Adipocyte (in vitro differentiated cells): ENCODE measurements around the gene MGLL.

Experiments used
- DNase-seq: peaks from one replicate; pipeline ENCODE4 v3.0.0-alpha.2; 2015; ENCODE audit warnings: low read depth
- H3K27me3 ChIP-seq: replicated peaks from 2 replicates; pipeline ENCODE4 v1.7.0; 2013; ENCODE audit warnings: mild to moderate bottlenecking, low read length, moderate library complexity; ENCODE audit not compliant: control insufficient read depth, insufficient read depth
- H3K36me3 ChIP-seq: 2 replicates; pipeline ENCODE4 v1.7.0; 2013; ENCODE audit warnings: low read length, mild to moderate bottlenecking, moderate library complexity; ENCODE audit not compliant: control insufficient read depth, insufficient read depth, severe bottlenecking
- H3K4me1 ChIP-seq: 2 replicates; pipeline ENCODE4 v1.7.0; 2013; ENCODE audit warnings: mild to moderate bottlenecking, low read length, moderate library complexity; ENCODE audit not compliant: control insufficient read depth, insufficient read depth
- H3K4me3 ChIP-seq: 2 replicates; pipeline ENCODE4 v1.7.0; 2013; ENCODE audit warnings: mild to moderate bottlenecking, low read length, moderate library complexity
- H3K9ac ChIP-seq: 2 replicates; pipeline ENCODE4 v1.7.0; 2013; ENCODE audit warnings: mild to moderate bottlenecking, low read length, moderate library complexity
- H3K9me3 ChIP-seq: 2 replicates; pipeline ENCODE4 v1.7.0; 2013; ENCODE audit warnings: mild to moderate bottlenecking, low read length, moderate library complexity; ENCODE audit not compliant: control insufficient read depth

The MGLL gene

GRCh38 chr3:127734181-127734720, 88.1 kb downstream of the MGLL start:
- peak overlapping the region; percentile 25 for H3K4me3 ChIP-seq
- peaks cover 76% of the 10 kb centered on the region for H3K4me1 ChIP-seq
- no peaks in the 10 kb centered on the region for H3K27me3 ChIP-seq
- DNase-seq: no peak
- H3K36me3 ChIP-seq: no peaks in the 10 kb centered on the region
- no peaks in the 10 kb centered on the region for H3K9me3 ChIP-seq
- H3K9ac ChIP-seq: peak overlapping the region; percentile 22

GRCh38 chr3:127733781-127734180, 88.5 kb downstream of the MGLL start:
- Histone ChIP-seq H3K27me3 (no peaks in the 10 kb centered on the region), H3K36me3 (no peaks in the 10 kb centered on the region), H3K9ac (no peak overlapping the region), H3K4me1 (peaks cover 73% of the 10 kb centered on the region), H3K9me3 (no peaks in the 10 kb centered on the region), H3K4me3 (no peak overlapping the region)
- DNase-seq: no peak

- Histone ChIP-seq H3K4me1 (peaks cover 64% of the 10 kb centered on the region), H3K36me3 (no peaks in the 10 kb centered on the region), H3K9ac (no peak overlapping the region), H3K4me3 (no peak overlapping the region), H3K9me3 (no peaks in the 10 kb centered on the region), H3K27me3 (no peaks in the 10 kb centered on the region)
- DNase-seq: no peak
These were observed 89.4 kb downstream of the MGLL start for GRCh38 chr3:127732879-127733350.

GRCh38 chr3:127732303-127732702, 90.0 kb downstream of the MGLL start:
- peaks cover 62% of the 10 kb centered on the region for H3K4me1 ChIP-seq
- no peaks in the 10 kb centered on the region for H3K36me3 ChIP-seq
- no peaks in the 10 kb centered on the region for H3K27me3 ChIP-seq
- H3K9me3 ChIP-seq: no peaks in the 10 kb centered on the region
- H3K9ac ChIP-seq: peak overlapping the region; percentile 17
- no peak overlapping the region for H3K4me3 ChIP-seq
- DNase-seq: no peak

GRCh38 chr3:127731546-127732289, 90.6 kb downstream of the MGLL start:
- no peaks in the 10 kb centered on the region for H3K9me3 ChIP-seq
- DNase-seq: no peak
- H3K27me3 ChIP-seq: no peaks in the 10 kb centered on the region
- H3K9ac ChIP-seq: peak overlapping the region; percentile 17
- peaks cover 60% of the 10 kb centered on the region for H3K4me1 ChIP-seq
- H3K36me3 ChIP-seq: no peaks in the 10 kb centered on the region
- H3K4me3 ChIP-seq: no peak overlapping the region

- H3K9ac ChIP-seq: no peak overlapping the region
- H3K27me3 ChIP-seq: no peaks in the 10 kb centered on the region
- H3K36me3 ChIP-seq: no peaks in the 10 kb centered on the region
- no peaks in the 10 kb centered on the region for H3K9me3 ChIP-seq
- H3K4me3 ChIP-seq: no peak overlapping the region
- no peak for DNase-seq
- peaks cover 50% of the 10 kb centered on the region for H3K4me1 ChIP-seq
These were observed 91.5 kb downstream of the MGLL start for GRCh38 chr3:127730666-127731295.

GRCh38 chr3:127730171-127730570, 92.1 kb downstream of the MGLL start:
- H3K27me3 ChIP-seq: no peaks in the 10 kb centered on the region
- no peak for DNase-seq
- H3K4me1 ChIP-seq: peaks cover 44% of the 10 kb centered on the region
- H3K9me3 ChIP-seq: no peaks in the 10 kb centered on the region
- no peak overlapping the region for H3K4me3 ChIP-seq
- H3K36me3 ChIP-seq: no peaks in the 10 kb centered on the region
- H3K9ac ChIP-seq: no peak overlapping the region

GRCh38 chr3:127729556-127730056, 92.7 kb downstream of the MGLL start:
- no peak for DNase-seq
- H3K27me3 ChIP-seq: no peaks in the 10 kb centered on the region
- no peaks in the 10 kb centered on the region for H3K9me3 ChIP-seq
- no peak overlapping the region for H3K4me3 ChIP-seq
- no peak overlapping the region for H3K9ac ChIP-seq
- H3K4me1 ChIP-seq: peaks cover 38% of the 10 kb centered on the region
- H3K36me3 ChIP-seq: peaks cover 5% of the 10 kb centered on the region

GRCh38 chr3:127728417-127729015, 93.8 kb downstream of the MGLL start:
- peaks cover 30% of the 10 kb centered on the region for H3K4me1 ChIP-seq
- H3K9ac ChIP-seq: no peak overlapping the region
- H3K27me3 ChIP-seq: no peaks in the 10 kb centered on the region
- H3K4me3 ChIP-seq: no peak overlapping the region
- no peak for DNase-seq
- peaks cover 13% of the 10 kb centered on the region for H3K36me3 ChIP-seq
- H3K9me3 ChIP-seq: no peaks in the 10 kb centered on the region

- Histone ChIP-seq H3K9ac (no peak overlapping the region), H3K27me3 (no peaks in the 10 kb centered on the region), H3K4me1 (peaks cover 38% of the 10 kb centered on the region), H3K36me3 (peaks cover 17% of the 10 kb centered on the region), H3K9me3 (no peaks in the 10 kb centered on the region), H3K4me3 (no peak overlapping the region)
- no peak for DNase-seq
These were observed 95.4 kb downstream of the MGLL start for GRCh38 chr3:127726894-127727293.

- DNase-seq: no peak
- Histone ChIP-seq H3K9ac (peak overlapping the region; percentile 50), H3K4me3 (peak overlapping the region; percentile 17), H3K4me1 (peaks cover 23% of the 10 kb centered on the region), H3K27me3 (no peaks in the 10 kb centered on the region), H3K9me3 (no peaks in the 10 kb centered on the region), H3K36me3 (peaks cover 47% of the 10 kb centered on the region)
These were observed 99.2 kb downstream of the MGLL start for GRCh38 chr3:127723011-127723567.
